ENCODE results near the gene CEP83.
"Not testable (repeated sequence)": the region's sequence is repeated elsewhere in the genome, so short reads cannot be mapped to it uniquely, and the experiment has no call there.

The CEP83 gene

GRCh38 chr12:94380507-94380906 is 79.2 kb downstream of the CEP83 start:
- DNase-seq (ENCODE audit: low read depth): no peak

- no peak for DNase-seq (ENCODE audit: low read depth)
Observed at GRCh38 chr12:94379479-94380113, 80.1 kb downstream of the CEP83 start.

- no peak for DNase-seq (ENCODE audit: low read depth)
Observed at GRCh38 chr12:94377599-94377998, 82.1 kb downstream of the CEP83 start.

GRCh38 chr12:94374124-94374523 is 85.5 kb downstream of the CEP83 start:
- no peak for DNase-seq (ENCODE audit: low read depth)

- DNase-seq (ENCODE audit: low read depth): no peak
Observed at GRCh38 chr12:94372461-94372860, 87.2 kb downstream of the CEP83 start.

GRCh38 chr12:94362653-94363052 is 97.0 kb downstream of the CEP83 start:
- no peak for DNase-seq (ENCODE audit: low read depth)

- DNase-seq (ENCODE audit: low read depth): no peak
Observed at GRCh38 chr12:94359761-94360160, 99.9 kb downstream of the CEP83 start.

- DNase-seq (ENCODE audit: low read depth): no peak
Observed at GRCh38 chr12:94353130-94353529, 106.5 kb downstream of the CEP83 start.

- DNase-seq (ENCODE audit: low read depth): no peak
Observed at GRCh38 chr12:94340573-94340972, 119.1 kb downstream of the CEP83 start.

GRCh38 chr12:94338006-94338794 is 121.5 kb downstream of the CEP83 start:
- DNase-seq (ENCODE audit: low read depth): no peak

GRCh38 chr12:94336211-94336925 is 123.3 kb downstream of the CEP83 start:
- no peak for DNase-seq (ENCODE audit: low read depth)

GRCh38 chr12:94333396-94333795 is 126.3 kb downstream of the CEP83 start:
- DNase-seq (ENCODE audit: low read depth): no peak

GRCh38 chr12:94329366-94329765 is 130.3 kb downstream of the CEP83 start:
- no peak for DNase-seq (ENCODE audit: low read depth)

- DNase-seq (ENCODE audit: low read depth): no peak
Observed at GRCh38 chr12:94327809-94328208, 131.9 kb downstream of the CEP83 start.

- DNase-seq (ENCODE audit: low read depth): no peak
Observed at GRCh38 chr12:94326727-94327126, 132.9 kb downstream of the CEP83 start.

GRCh38 chr12:94326234-94326633 is 133.4 kb downstream of the CEP83 start:
- no peak for DNase-seq (ENCODE audit: low read depth)

- DNase-seq (ENCODE audit: low read depth): no peak
Observed at GRCh38 chr12:94322346-94322745, 137.3 kb downstream of the CEP83 start.

- no peak for DNase-seq (ENCODE audit: low read depth)
Observed at GRCh38 chr12:94320109-94320508, 139.6 kb downstream of the CEP83 start.

GRCh38 chr12:94318181-94318580 is 141.5 kb downstream of the CEP83 start:
- DNase-seq (ENCODE audit: low read depth): no peak

GRCh38 chr12:94316600-94316999 is 143.1 kb downstream of the CEP83 start:
- not testable (repeated sequence) for DNase-seq (ENCODE audit: low read depth)

- no peak for DNase-seq (ENCODE audit: low read depth)
Observed at GRCh38 chr12:94312378-94312777, 147.3 kb downstream of the CEP83 start.

- no peak for DNase-seq (ENCODE audit: low read depth)
Observed at GRCh38 chr12:94309373-94309772, 150.3 kb downstream of the CEP83 start.

- no peak for DNase-seq (ENCODE audit: low read depth)
Observed at GRCh38 chr12:94308612-94309011, 151.1 kb downstream of the CEP83 start.

All from stimulated activated CD8-positive, alpha-beta memory T cell treated with anti-CD3 and anti-CD28 coated beads, Interleukin-15, amount 100 ng/mL, for 1 hour (primary cell).